HCT116 (cell line): ENCODE measurements around the gene SIRT6. TPM values are rescaled to one million over a fixed set of nuclear protein-coding genes. Genes with fewer than 3 reads are reported as not detected.

Experiments used
- ATAC-seq: fragments of 200-7000 bp; cut with Tn5 transposase; 2 replicates; pipeline ENCODE4 v1.9.1; 2020; ENCODE audit warnings: mild to moderate bottlenecking, moderate library complexity
- BruUV-seq: library from RNA; stranded (reverse); fragments of 400-500 nt; replicated peaks from 2 replicates; lab custom pipeline; 2021; lab: Mats Ljungman, UMichigan
- CTCF ChIA-PET: fragments of 300-600 bp; sonication (Branson Sonifier 250); formaldehyde crosslinking; loops from one replicate; lab custom pipeline; 2021; ENCODE audit warnings: antibody characterized with exemption; lab: Charles Lee
- POLR2A ChIA-PET: fragments of 300-600, 350-600 bp; sonication (Branson Sonifier 250); formaldehyde crosslinking; loops from one replicate; lab custom pipeline; 2021; ENCODE audit warnings: antibody characterized with exemption; lab: Charles Lee
- RAD21 ChIA-PET, 2 experiments: fragments of 300-600 bp; sonication (Branson Sonifier 250); formaldehyde crosslinking; loops; one replicate each; lab custom pipeline; 2023; ENCODE audit warnings: low total read pairs in 2 of 2; ENCODE audit not compliant: uncharacterized antibody in 2 of 2, unreplicated experiment in 2 of 2, low non-redundant PET in 1 of 2; lab: Charles Lee
- DNase-seq: peaks from one replicate; pipeline ENCODE4 v3.0.0-alpha.2; 2010; ENCODE audit warnings: low read depth, low spot score
- H2AFZ ChIP-seq: fragments of 200-600 bp; shearing (Covaris generic), sonication (generic); 2 replicates; pipeline ENCODE4 v1.6.1; 2017; ENCODE audit warnings: low read depth, mixed run types, mixed read lengths, antibody characterized with exemption, low read length; ENCODE audit not compliant: poor library complexity, severe bottlenecking
- H3K27ac ChIP-seq: 2 replicates; pipeline ENCODE4 v1.5.1; 2012; ENCODE audit warnings: low read depth, low read length
- H3K27me3 ChIP-seq: fragments of 200-600 bp; sonication (generic); 2 replicates; pipeline ENCODE4 v1.6.1; 2016; ENCODE audit warnings: mixed run types, low read length, mixed read lengths; ENCODE audit not compliant: insufficient read depth
- H3K36me3 ChIP-seq, 2 experiments: fragments of 200-500 bp in 1 of 2; fragments of 200-600 bp in 1 of 2; sonication (Bioruptor generic) in 1 of 2; sonication (generic) in 1 of 2; 2 replicates each; pipeline versions ENCODE4 v1.5.1 to v1.6.1; 2014 to 2016; ENCODE audit warnings: low read length in 2 of 2, inconsistent platforms in 1 of 2, mixed read lengths in 1 of 2, mixed run types in 1 of 2; ENCODE audit not compliant: insufficient read depth in 2 of 2, control insufficient read depth in 1 of 2
- H3K4me1 ChIP-seq, 2 experiments: fragments of 200-600 bp in 1 of 2; sonication (generic) in 1 of 2; 2 replicates each; pipeline versions ENCODE4 v1.5.1 to v1.6.1; 2012 to 2017; ENCODE audit warnings: low read length in 2 of 2, inconsistent platforms in 1 of 2, mild to moderate bottlenecking in 1 of 2, mixed read lengths in 1 of 2, mixed run types in 1 of 2, moderate library complexity in 1 of 2; ENCODE audit not compliant: insufficient read depth in 2 of 2, control insufficient read depth in 1 of 2
- H3K4me2 ChIP-seq: fragments of 200-600 bp; sonication (generic); 2 replicates; pipeline ENCODE4 v1.6.1; 2017; ENCODE audit warnings: mixed run types, low read length, mixed read lengths
- H3K4me3 ChIP-seq, 2 experiments: fragments of 200-600 bp in 1 of 2; sonication (generic) in 1 of 2; replicated peaks in 1 of 2; 2 replicates each; pipeline ENCODE4 v1.5.1; 2011 to 2016; ENCODE audit warnings: low read length in 2 of 2, control low read depth in 1 of 2, low read depth in 1 of 2, mild to moderate bottlenecking in 1 of 2, mixed read lengths in 1 of 2, mixed run types in 1 of 2
- H3K79me2 ChIP-seq: fragments of 200-600 bp; sonication (generic); 2 replicates; pipeline ENCODE4 v1.6.1; 2017; ENCODE audit warnings: mild to moderate bottlenecking, mixed run types, low read length, moderate library complexity, mixed read lengths; ENCODE audit not compliant: insufficient read depth
- H3K9ac ChIP-seq: fragments of 200-600 bp; sonication (generic); 2 replicates; pipeline ENCODE4 v1.6.1; 2016; ENCODE audit warnings: low read length, mixed read lengths
- H3K9me2 ChIP-seq: fragments of 200-600 bp; sonication (generic), shearing (Covaris generic); 2 replicates; pipeline ENCODE4 v1.6.1; 2017; ENCODE audit warnings: mixed run types, mild to moderate bottlenecking, moderate library complexity; ENCODE audit not compliant: insufficient read depth
- H3K9me3 ChIP-seq, 2 experiments: fragments of 200-500 bp in 1 of 2; fragments of 200-600 bp in 1 of 2; sonication (Bioruptor generic) in 1 of 2; sonication (generic) in 1 of 2; 2 replicates each; pipeline ENCODE4 v1.6.1; 2014 to 2017; ENCODE audit warnings: low read length in 2 of 2, mixed read lengths in 2 of 2, inconsistent platforms in 1 of 2, low read depth in 1 of 2, mild to moderate bottlenecking in 1 of 2, mixed run types in 1 of 2, moderate library complexity in 1 of 2; ENCODE audit not compliant: control insufficient read depth in 1 of 2, insufficient read depth in 1 of 2
- H4K20me1 ChIP-seq: fragments of 200-600 bp; sonication (generic), shearing (Covaris generic); 2 replicates; pipeline ENCODE4 v1.6.1; 2017; ENCODE audit warnings: mixed run types, mild to moderate bottlenecking, moderate library complexity; ENCODE audit not compliant: insufficient read depth
- CEBPB ChIP-seq: IDR thresholded peaks from 2 replicates; pipeline ENCODE4 v1.6.1; 2012; ENCODE audit warnings: low read depth
- EGR1 ChIP-seq: IDR thresholded peaks from 2 replicates; pipeline ENCODE4 v1.6.1; 2012; ENCODE audit warnings: low read depth
- ELF1 ChIP-seq: IDR thresholded peaks from 2 replicates; pipeline ENCODE4 v1.6.1; 2012; ENCODE audit warnings: low read depth, borderline replicate concordance
- EZH2 ChIP-seq: fragments of 200-600 bp; sonication (generic); IDR thresholded peaks from 2 replicates; pipeline ENCODE4 v1.6.1; 2017; ENCODE audit warnings: antibody characterized with exemption, mixed run types
- EZH2phosphoT487 ChIP-seq: fragments of 200-600 bp; IDR thresholded peaks from 2 replicates; pipeline ENCODE4 v1.6.1; 2018; ENCODE audit warnings: antibody characterized with exemption, borderline replicate concordance
- JUND ChIP-seq: IDR thresholded peaks from 2 replicates; pipeline ENCODE4 v1.6.1; 2012
- POLR2A ChIP-seq: IDR thresholded peaks from 2 replicates; pipeline ENCODE4 v1.7.0; 2011; ENCODE audit warnings: borderline replicate concordance; ENCODE audit not compliant: insufficient read depth, insufficient read length; ENCODE audit errors: extremely low read depth
- RAD21 ChIP-seq: IDR thresholded peaks from 2 replicates; pipeline ENCODE4 v1.6.1; 2012; ENCODE audit warnings: low read depth, mild to moderate bottlenecking
- SIN3A ChIP-seq: IDR thresholded peaks from 2 replicates; pipeline ENCODE4 v1.6.1; 2012; ENCODE audit warnings: low read depth
- TCF7L2 ChIP-seq: IDR thresholded peaks from 2 replicates; pipeline ENCODE4 v1.7.0; 2011; ENCODE audit warnings: borderline replicate concordance, inconsistent platforms; ENCODE audit not compliant: insufficient read depth, insufficient read length; ENCODE audit errors: extremely low read depth
- YY1 ChIP-seq: IDR thresholded peaks from 2 replicates; pipeline ENCODE4 v1.6.1; 2011; ENCODE audit warnings: low read length, low read depth, moderate library complexity, mild to moderate bottlenecking; ENCODE audit not compliant: insufficient replicate concordance; ENCODE audit errors: extremely low read depth
- ZNF274 ChIP-seq: fragments of 200-500 bp; sonication (Bioruptor generic); IDR thresholded peaks from 2 replicates; pipeline ENCODE4 v1.6.1; 2014; ENCODE audit warnings: mild to moderate bottlenecking, low read depth, low read length, inconsistent platforms
- intact Hi-C: fragments of 100-400 bp; cut with micrococcal nuclease; formaldehyde crosslinking; loops from 2 replicates; pipeline ENCODE4 v1.10.0; 2022
- total RNA-seq: library from RNA; stranded (reverse); gene quantifications from one replicate; pipeline ENCODE4 v1.2.1, GENCODE V29; 2021; ENCODE audit not compliant: unreplicated experiment
- TF ChIP-seq, protein P1 (sequence below), 3 experiments: fragments of 200-600 bp in 1 of 3; sonication (generic) in 1 of 3; IDR thresholded peaks in 2 of 3; conservative IDR thresholded peaks in 1 of 3; 2 replicates each; pipeline ENCODE4 v1.5.1; 2012 to 2017; ENCODE audit warnings: low read depth in 2 of 3, low read length in 2 of 3, antibody characterized with exemption in 1 of 3, borderline replicate concordance in 1 of 3, control low read depth in 1 of 3, mild to moderate bottlenecking in 1 of 3, mixed read lengths in 1 of 3, mixed run types in 1 of 3, moderate library complexity in 1 of 3; ENCODE audit not compliant: insufficient read depth in 1 of 3
- TF ChIP-seq, protein P2 (sequence below): IDR thresholded peaks from 2 replicates; pipeline ENCODE4 v1.6.1; 2011; ENCODE audit warnings: mild to moderate bottlenecking, low read length, moderate library complexity; ENCODE audit not compliant: insufficient replicate concordance; ENCODE audit errors: extremely low read depth
- TF ChIP-seq, protein P3 (sequence below): IDR thresholded peaks from 2 replicates; pipeline ENCODE4 v1.6.1; 2012
- TF ChIP-seq, protein P4 (sequence below): IDR thresholded peaks from 2 replicates; pipeline ENCODE4 v1.6.1; 2012

SIRT6 gene
- total RNA-seq, 1 experiment from 2014 or later: 36.3 TPM

DNA sequence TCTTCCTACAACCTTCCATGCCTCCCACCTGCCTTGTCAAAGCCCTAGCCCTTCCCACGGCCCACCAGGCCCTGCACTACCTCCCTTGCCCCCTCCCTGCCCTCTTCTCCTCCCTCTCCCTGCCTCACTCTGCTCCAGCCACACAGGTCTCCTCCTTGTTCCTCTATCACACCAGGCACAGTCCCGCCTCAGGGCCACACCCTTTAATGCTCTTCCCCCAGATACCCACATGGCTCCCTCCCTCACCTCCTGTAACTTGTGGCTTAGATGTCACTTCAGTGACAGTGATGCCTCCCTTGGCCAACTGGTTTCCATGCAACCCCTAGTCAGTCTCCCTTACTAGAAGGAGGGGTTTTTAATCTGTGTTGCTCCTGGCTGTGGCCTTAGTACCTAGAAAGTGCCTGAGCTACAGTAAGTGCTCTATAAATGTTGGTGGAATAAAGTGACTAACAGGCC, 1.3 kb downstream of the SIRT6 start:
- Histone ChIP-seq H3K36me3 (no peaks in the 10 kb centered on the region), H3K9me2 (no peaks in the 10 kb centered on the region), H3K4me2 (peak overlapping the region; percentile 94), H2AFZ (no peak overlapping the region), H3K27ac (peak overlapping the region; percentile 77), H3K27me3 (no peaks in the 10 kb centered on the region), H3K9ac (peak overlapping the region; percentile 88), H4K20me1 (no peaks in the 10 kb centered on the region), H3K4me3 (peak overlapping the region; percentile 80 to 98), H3K79me2 (peaks cover 15% of the 10 kb centered on the region), H3K9me3 (no peaks in the 10 kb centered on the region), H3K4me1 (peaks cover 10 to 21% of the 10 kb centered on the region in 2 experiments)
- DNase-seq: no peak
- intact Hi-C loops: loop anchor here (5.0 kb wide), 1 partner anchor 114 kb away; the partner anchor contains the start of gene ZBTB7A
- no peak for TF ChIP-seq SIN3A
- TF ChIP-seq, protein P1, sequence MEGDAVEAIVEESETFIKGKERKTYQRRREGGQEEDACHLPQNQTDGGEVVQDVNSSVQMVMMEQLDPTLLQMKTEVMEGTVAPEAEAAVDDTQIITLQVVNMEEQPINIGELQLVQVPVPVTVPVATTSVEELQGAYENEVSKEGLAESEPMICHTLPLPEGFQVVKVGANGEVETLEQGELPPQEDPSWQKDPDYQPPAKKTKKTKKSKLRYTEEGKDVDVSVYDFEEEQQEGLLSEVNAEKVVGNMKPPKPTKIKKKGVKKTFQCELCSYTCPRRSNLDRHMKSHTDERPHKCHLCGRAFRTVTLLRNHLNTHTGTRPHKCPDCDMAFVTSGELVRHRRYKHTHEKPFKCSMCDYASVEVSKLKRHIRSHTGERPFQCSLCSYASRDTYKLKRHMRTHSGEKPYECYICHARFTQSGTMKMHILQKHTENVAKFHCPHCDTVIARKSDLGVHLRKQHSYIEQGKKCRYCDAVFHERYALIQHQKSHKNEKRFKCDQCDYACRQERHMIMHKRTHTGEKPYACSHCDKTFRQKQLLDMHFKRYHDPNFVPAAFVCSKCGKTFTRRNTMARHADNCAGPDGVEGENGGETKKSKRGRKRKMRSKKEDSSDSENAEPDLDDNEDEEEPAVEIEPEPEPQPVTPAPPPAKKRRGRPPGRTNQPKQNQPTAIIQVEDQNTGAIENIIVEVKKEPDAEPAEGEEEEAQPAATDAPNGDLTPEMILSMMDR (IDR thresholded peaks at IDR 0.05 in 2 of 3, conservative IDR thresholded peaks at IDR 0.05 in 1 of 3; ENCODE audit: borderline replicate concordance in 1 of 3, insufficient read depth in 1 of 3, low read depth in 2 of 3, low read length in 2 of 3): no peak
- TF ChIP-seq, protein P2, sequence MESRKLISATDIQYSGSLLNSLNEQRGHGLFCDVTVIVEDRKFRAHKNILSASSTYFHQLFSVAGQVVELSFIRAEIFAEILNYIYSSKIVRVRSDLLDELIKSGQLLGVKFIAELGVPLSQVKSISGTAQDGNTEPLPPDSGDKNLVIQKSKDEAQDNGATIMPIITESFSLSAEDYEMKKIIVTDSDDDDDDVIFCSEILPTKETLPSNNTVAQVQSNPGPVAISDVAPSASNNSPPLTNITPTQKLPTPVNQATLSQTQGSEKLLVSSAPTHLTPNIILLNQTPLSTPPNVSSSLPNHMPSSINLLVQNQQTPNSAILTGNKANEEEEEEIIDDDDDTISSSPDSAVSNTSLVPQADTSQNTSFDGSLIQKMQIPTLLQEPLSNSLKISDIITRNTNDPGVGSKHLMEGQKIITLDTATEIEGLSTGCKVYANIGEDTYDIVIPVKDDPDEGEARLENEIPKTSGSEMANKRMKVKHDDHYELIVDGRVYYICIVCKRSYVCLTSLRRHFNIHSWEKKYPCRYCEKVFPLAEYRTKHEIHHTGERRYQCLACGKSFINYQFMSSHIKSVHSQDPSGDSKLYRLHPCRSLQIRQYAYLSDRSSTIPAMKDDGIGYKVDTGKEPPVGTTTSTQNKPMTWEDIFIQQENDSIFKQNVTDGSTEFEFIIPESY: no peak
- no peak for TF ChIP-seq ZNF274
- no peak for TF ChIP-seq EGR1
- TF ChIP-seq, protein P3, sequence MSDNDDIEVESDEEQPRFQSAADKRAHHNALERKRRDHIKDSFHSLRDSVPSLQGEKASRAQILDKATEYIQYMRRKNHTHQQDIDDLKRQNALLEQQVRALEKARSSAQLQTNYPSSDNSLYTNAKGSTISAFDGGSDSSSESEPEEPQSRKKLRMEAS: no peak; the same call in 1 of the 2 replicates
- no peak for TF ChIP-seq EZH2phosphoT487
- no peak for TF ChIP-seq CEBPB
- no peak for TF ChIP-seq TCF7L2
- no peak for TF ChIP-seq EZH2
- TF ChIP-seq RAD21: no peak
- TF ChIP-seq JUND: no peak
- TF ChIP-seq, protein P4, sequence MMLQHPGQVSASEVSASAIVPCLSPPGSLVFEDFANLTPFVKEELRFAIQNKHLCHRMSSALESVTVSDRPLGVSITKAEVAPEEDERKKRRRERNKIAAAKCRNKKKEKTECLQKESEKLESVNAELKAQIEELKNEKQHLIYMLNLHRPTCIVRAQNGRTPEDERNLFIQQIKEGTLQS: no peak
- no peak for TF ChIP-seq YY1
- TF ChIP-seq ELF1: no peak
- no peak for TF ChIP-seq POLR2A
- ChIA-PET POLR2A (no interaction called here), RAD21 (no interaction called here), CTCF (no interaction called here)
- BruUV-seq: no TSS peak
- no peak for ATAC-seq
